NOMO-1 treated with DMSO at 0.1 percent for 48 hours (cell line): ENCODE data around the gene PLLP.
"Not testable (repeated sequence)": the region's sequence is repeated elsewhere in the genome, so short reads cannot be mapped to it uniquely, and the experiment has no call there.

Experiments
- DNase-seq: peaks from one replicate; lab custom pipeline; 2025; ENCODE audit not compliant: unreplicated experiment; lab: John Stamatoyannopoulos, UW

The PLLP gene

GRCh38 chr16:57303021-57303909 lies 18.8 kb upstream of the PLLP start:
- DNase-seq: no peak

GRCh38 chr16:57301126-57301817 lies 16.8 kb upstream of the PLLP start:
- DNase-seq: no peak

DNA sequence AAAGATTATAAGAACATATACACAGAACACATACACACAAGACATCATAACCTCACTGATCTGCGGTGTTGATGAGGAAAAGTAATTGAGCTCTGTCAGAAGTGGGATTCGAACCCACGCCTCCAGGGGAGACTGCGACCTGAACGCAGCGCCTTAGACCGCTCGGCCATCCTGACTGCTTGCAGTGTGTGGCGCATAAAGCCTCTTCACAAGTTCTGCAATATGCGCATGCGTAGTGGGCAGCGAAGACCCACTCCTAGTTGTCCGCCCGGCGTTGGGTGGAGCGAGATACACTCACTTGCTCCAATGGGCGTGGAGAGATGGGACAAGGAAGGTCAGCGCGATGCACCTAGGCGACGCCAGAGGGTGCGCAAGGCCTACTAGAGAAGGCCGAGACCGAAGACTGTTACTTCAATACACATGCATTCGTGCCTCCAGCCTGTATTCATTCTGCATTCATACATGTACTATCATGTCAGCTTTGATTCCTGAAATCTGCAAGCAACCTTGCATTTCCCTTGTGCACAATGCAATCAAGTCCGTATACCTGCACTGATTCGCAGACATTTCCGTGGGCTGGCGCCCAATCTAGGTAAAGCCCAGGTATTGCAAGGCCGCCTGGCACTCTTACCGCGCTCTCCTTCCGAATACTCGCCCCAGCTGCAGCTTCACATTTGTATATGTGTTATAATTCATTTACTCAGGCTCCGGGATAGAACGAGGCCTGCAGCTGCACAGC lies 16.1 kb upstream of the PLLP start:
- DNase-seq: peak; percentile 99

DNA sequence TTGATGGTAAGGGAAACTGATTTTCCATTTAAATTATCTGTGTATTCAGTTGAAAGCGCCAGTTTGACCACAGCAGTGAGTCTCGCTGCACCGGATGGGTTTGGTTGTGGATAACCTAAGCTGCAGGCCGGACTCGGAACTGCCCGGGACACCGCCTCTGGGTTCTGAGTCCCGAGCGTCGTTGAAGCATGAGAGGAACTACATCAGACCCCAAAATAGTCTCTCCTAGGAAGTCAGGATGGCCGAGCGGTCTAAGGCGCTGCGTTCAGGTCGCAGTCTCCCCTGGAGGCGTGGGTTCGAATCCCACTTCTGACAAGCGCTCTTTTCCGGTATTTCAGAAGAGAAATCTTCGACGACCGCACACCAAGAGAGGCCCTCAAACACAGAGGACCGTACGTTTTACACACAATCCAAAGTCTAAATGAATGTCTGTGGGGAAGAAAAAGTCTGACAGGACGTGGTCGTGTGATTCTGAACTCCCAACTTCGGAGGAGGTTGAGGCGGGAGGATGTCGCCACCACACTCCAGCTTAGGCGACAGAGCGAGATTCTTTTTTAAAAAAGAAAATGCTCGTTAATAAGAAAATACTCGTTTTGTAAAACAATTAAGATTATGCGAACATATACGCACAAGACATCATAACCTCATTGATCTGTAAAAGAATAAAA lies 15.4 kb upstream of the PLLP start:
- peak; percentile 87 for DNase-seq

GRCh38 chr16:57299009-57299718 lies 14.7 kb upstream of the PLLP start:
- no peak for DNase-seq

GRCh38 chr16:57297856-57298255 lies 13.4 kb upstream of the PLLP start:
- no peak for DNase-seq

- no peak for DNase-seq
These were observed 5.2 kb upstream of the PLLP start for GRCh38 chr16:57289391-57290257.

DNA sequence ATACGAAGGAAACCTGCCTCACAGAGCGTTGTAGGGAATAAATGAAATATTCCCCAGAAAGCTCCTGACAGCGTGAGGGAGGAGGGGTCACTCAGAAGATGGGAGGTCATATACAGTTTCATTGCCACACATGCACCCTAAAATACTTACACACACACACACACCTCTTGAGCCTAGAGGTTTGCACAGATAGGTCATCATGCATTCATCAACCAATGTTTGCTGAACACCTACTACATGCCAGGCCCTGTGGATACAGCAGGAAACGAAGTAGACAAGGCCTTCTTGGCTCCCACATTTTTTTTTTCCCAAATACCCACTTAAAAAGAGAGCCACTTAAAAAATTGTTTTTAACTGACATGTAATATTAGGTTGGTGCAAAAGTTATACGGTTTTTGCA lies 907 bp upstream of the PLLP start:
- DNase-seq: no peak

DNA sequence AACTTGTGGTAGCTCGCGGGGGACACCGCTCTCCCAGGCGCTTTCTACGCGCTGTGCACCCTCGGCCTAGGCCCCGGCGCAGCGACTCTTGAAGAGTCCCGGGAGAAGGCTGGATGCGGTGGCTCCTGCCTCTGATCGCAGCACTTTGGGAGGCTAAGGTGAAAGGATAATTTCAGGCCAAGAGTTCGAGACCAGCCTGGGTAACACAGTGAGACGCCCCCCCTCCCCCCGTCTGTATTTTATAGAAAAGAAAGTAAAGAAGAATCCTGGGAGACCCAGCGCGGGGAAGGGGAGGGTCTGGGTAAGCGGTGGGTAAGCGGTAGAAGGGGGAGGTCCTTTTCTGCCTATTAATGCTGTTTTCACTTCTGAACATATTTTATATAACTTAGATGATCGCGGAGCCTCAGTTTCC lies 486 bp upstream of the PLLP start:
- DNase-seq: no peak

DNA sequence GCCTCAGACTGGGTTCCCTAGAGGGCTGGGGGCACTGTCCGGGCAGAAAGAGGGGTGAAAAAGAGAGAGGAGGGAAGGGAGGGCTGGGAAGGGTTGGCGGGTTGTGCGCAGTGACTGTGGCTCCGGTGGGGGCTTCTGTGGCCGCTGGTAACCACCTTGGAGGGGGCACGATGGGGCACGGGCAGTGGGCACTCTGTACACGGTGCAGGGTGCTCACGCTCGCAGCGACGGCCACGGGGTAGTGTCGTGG lies 588 bp downstream of the PLLP start:
- no peak for DNase-seq

GRCh38 chr16:57283214-57283958 lies 1.1 kb downstream of the PLLP start:
- DNase-seq: no peak

DNA sequence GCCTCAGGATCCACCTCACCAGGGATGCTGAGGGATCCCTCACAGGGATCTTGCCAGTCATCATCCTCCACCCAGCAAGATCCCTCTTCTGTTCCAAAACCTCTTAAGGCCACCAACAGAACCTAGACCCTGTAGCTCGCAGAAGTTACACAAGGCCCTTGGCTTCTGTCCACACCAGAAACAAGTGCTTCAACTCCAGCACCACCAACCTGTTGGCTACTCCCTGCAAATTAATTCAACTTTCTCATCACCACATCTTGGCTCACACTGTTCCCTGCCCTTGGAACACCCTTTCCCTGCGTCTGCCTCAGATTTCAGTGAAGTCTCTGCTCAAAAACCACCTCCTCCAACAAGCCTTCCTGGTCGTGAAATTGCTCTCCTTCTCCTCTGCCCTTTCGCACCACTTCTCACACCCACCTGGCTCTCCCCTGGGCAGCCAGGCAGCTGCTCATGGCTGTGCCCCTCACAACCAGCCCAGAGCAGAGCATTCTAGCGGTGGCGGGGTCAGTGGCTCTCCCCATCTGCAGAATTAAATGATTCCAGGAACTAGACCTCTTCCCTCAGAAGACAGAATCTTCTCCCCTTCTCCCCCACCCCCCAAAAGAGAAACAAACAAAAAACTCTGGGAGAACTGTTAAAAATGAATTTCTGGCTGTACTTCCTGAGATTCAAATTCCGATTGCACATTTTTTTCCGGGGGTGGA lies 1.8 kb downstream of the PLLP start:
- DNase-seq: no peak

- no peak for DNase-seq
These were observed 2.7 kb downstream of the PLLP start for GRCh38 chr16:57281791-57282190.

DNA sequence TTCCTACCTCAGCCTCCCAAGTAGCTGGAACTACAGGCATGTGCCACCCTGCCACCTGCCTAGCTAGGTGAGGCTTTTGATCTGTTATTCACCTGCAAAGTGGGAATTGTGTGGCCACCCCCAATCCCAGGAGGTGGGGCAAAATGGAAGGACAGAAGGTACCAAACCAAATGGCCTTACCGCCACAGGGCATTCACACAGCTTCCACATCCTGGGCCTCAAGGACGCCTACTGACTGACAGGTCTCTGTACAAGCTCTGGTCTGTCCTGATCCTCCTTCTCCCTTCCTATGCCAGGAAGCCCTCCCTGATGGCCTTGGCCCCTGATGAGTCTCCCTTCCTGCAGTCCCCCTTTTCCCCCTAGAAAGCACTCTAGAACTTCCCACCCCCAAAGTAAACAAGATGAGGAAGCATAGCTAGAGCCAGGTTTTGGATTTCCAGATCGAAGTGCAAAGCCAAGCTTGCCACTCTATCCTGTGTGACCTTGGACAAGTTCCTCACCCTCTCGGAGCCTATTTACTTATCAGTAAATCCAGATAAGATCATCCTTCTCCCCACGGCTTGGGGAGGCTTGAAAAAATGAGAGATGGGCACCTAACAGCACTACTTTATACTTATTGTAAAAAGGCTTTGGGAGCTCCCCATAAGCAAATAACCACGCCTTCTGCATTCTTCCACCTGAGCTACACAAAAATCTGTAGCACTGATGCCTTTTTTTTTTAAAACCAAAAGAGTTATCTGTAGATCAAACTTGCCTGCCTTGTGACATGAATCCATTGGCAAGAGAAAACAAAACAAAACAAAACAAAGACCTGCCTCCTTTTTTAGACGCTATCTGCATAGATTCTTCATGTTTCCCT lies 4.5 kb downstream of the PLLP start:
- no peak for DNase-seq

DNA sequence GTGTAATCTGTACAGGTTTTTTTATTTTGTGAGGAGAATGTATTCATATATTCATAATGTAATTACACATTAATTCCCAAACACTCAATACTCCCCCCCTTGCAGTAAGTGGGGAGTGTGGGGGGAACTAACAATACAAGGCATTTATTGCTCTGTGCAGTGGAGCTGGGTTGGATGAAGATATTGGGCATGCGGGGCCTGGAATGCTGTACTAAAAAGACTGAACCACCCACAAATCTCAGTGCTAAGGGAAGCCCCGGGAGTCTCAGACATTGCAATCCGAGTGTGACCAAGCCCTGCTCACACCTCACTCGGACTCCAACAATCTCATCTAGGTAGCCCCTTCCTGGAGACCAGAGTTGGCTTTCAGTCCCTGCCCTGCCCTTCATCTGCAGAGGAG lies 6.0 kb downstream of the PLLP start:
- no peak for DNase-seq

DNA sequence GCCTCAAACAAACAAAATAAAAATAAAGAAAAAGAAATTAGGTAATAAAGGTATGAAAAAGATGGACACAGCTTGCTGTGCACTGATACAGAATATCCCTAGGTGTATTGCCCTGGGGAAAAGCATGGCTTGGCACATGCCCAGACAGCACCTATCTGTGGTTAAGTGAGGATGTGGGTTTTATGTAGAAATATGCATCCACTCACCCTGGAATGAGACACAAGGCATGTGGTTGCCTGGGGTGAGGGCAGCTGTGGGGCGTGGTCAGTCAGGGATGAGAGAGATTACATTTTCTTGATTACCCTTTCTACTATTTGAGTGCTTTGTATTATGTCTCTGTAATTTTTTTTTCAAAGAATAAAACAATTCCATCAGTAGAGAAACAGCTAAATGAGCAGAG lies 6.9 kb downstream of the PLLP start:
- peak; percentile 10 for DNase-seq

- DNase-seq: peak; percentile 17
These were observed 7.9 kb downstream of the PLLP start for GRCh38 chr16:57276596-57276995.

DNA sequence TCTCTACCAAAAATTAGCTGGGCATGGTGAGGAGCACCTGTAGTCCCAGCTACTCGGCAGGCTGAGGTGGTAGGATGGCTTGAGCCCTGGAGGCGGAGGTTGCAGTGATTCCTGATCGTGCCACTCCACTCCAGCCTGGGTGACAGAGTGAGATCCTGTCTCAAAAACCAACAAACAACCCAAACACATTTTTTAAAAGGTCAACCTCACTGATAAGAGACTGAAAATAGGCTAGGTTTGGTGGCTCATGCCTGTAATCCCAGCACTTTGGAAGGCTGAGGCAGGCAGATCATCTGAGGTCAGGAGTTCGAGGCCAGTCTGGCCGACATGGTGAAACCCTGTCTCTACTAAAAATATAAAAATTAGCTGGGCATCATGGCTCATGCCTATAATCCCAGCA lies 8.5 kb downstream of the PLLP start:
- not testable (repeated sequence) for DNase-seq
